ENCODE data around the gene SAPCD2.

DNA sequence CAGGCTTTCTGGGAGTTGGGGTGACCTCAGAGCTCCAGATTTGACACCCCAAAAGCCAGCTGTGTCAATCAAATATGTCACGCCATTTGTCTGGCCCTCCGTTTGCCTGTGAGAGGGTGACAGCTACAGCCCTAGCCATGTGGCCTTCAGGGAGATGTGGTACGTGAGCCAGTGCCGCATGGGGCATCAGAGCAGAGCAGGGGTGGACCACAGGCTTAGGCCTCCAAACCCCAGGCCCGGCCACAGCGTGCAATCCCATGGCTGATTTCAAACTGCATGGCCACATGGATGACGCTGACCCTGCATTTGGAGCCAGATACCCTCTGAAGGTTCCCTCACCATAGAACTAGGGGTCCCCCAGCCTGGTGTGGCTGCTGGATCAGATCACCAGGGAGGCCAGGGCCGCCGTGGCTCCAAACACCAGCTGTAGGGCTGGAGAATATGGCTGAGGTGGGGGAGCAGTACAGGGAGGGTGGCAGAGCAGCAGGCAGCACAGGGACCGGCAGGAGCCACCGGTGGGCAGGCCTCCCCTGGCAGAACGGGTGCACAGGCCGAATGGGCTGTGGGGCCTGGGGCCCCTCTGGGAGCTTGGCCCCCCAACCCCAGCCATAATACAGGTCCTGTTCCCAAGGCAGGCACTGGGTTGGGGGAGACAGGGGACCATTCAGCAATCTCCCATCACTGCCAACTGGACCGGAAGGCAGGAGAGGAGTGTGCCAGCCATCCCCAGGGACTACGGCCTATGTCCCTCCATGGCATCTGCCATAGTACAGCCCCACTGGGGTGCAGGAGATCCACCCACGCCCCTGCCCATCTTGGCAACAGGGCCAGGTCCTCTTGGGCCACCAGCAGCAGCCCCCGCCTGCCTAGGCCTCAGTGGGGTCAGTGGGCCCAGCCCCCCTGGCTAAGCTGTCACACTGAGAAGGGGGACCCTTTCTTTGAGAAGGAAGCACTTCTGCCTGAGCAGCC, 1.5 kb downstream of the SAPCD2 start:
- no peak for TF ChIP-seq BACH1 (IDR thresholded peaks at IDR 0.05; ENCODE audit: low read length)
- TF ChIP-seq, protein P1, sequence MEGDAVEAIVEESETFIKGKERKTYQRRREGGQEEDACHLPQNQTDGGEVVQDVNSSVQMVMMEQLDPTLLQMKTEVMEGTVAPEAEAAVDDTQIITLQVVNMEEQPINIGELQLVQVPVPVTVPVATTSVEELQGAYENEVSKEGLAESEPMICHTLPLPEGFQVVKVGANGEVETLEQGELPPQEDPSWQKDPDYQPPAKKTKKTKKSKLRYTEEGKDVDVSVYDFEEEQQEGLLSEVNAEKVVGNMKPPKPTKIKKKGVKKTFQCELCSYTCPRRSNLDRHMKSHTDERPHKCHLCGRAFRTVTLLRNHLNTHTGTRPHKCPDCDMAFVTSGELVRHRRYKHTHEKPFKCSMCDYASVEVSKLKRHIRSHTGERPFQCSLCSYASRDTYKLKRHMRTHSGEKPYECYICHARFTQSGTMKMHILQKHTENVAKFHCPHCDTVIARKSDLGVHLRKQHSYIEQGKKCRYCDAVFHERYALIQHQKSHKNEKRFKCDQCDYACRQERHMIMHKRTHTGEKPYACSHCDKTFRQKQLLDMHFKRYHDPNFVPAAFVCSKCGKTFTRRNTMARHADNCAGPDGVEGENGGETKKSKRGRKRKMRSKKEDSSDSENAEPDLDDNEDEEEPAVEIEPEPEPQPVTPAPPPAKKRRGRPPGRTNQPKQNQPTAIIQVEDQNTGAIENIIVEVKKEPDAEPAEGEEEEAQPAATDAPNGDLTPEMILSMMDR (IDR thresholded peaks at IDR 0.05; ENCODE audit: control extremely low read depth in 1 of 3, insufficient read depth in 1 of 3, low read depth in 1 of 3, low read length in 3 of 3), result no peak
- TF ChIP-seq TEAD4 (IDR thresholded peaks at IDR 0.05; ENCODE audit: low read depth, low read length), result no peak
- no peak for TF ChIP-seq E2F6 (IDR thresholded peaks at IDR 0.05)
